Measurements from ENCODE around the gene PIP5K1C. TPM values are rescaled to one million over a fixed set of nuclear protein-coding genes. Genes with fewer than 3 reads are reported as not detected.

The PIP5K1C gene
- total and polyA plus RNA-seq, 9 of the 15 experiments (the other 6 are each of a cell fraction or from before 2014, with no cell fraction given) = 0.38 to 22.1 (median 4.1) TPM

GRCh38 chr19:3697094-3697493 is 3.2 kb downstream of the PIP5K1C start:
- Histone ChIP-seq H3K27me3 (ENCODE audit: control insufficient read depth in 2 of 2, insufficient read depth in 2 of 2, low read length in 2 of 2) (no peaks in the 10 kb centered on the region), H2AFZ (ENCODE audit: low read depth, low read length) (no peak overlapping the region), H3K79me2 (ENCODE audit: control insufficient read depth, insufficient read depth, low read length) (peaks cover 67% of the 10 kb centered on the region), H3K9ac (ENCODE audit: insufficient read depth in 1 of 2, low read depth in 2 of 2, low read length in 2 of 2) (peak overlapping the region in 1 of 2 experiments; percentile 26; a peak in 1 of 4 replicates), H3K9me1 (ENCODE audit: control insufficient read depth, insufficient read depth, low read length) (peaks cover 7% of the 10 kb centered on the region), H3K27ac (ENCODE audit: extremely low read depth, low read depth, low read length) (no peak overlapping the region), H3K9me3 (replicated peaks; ENCODE audit: control insufficient read depth, insufficient read depth, low read depth, low read length) (no peaks in the 10 kb centered on the region; the same call in 1 of the 2 replicates), H4K20me1 (replicated peaks; ENCODE audit: control insufficient read depth, insufficient read depth, low read length) (peaks cover 23% of the 10 kb centered on the region), H3K4me1 (replicated peaks in 1 of 2; ENCODE audit: control insufficient read depth in 2 of 2, insufficient read depth in 2 of 2, low read length in 2 of 2) (peaks cover 13 to 78% of the 10 kb centered on the region in 2 experiments), H3K4me3 (no peak overlapping the region), H3K36me3 (ENCODE audit: control insufficient read depth, insufficient read depth, low read length) (peaks cover 6% of the 10 kb centered on the region; the same call in 1 of the 3 replicates), H3K4me2 (ENCODE audit: insufficient read depth, low read length) (no peak overlapping the region)
- POLR2A ChIA-PET = interaction anchor here (0.6 to 1.5 kb wide), 8 partner anchors 11 to 288 kb away, joined by 3 to 8 read pairs (median 4); partner anchors contain the start of gene EEF2
- no peak for ATAC-seq
- CTCF ChIA-PET (ENCODE audit: low intra/inter-chr PET ratio) = no interaction called here
- DNase-seq (ENCODE audit: extremely low read depth in 1 of 4, low spot score in 3 of 4) = no peak
- 90% methylated on average over 19 of the region's 30 CpGs for WGBS (ENCODE audit: insufficient coverage, low coverage, missing lambda C conversion rate)
- FAIRE-seq = no peak
- BruUV-seq (replicated peaks) = no TSS peak
- no peak for TF ChIP-seq CREB3L1 (IDR thresholded peaks at IDR 0.05; ENCODE audit: borderline replicate concordance, low read depth)
- TF ChIP-seq ZNF263 (CRISPR knock-in tag; IDR thresholded peaks at IDR 0.05; ENCODE audit: borderline replicate concordance) = peak; percentile 97
- in situ Hi-C loops (cut with MboI) = no loop called here
- intact Hi-C loops (cut with micrococcal nuclease) = no loop called here

GRCh38 chr19:3696660-3696995 is 3.6 kb downstream of the PIP5K1C start:
- WGBS (ENCODE audit: insufficient coverage, low coverage, missing lambda C conversion rate) = 93% methylated on average over 3 of the region's 10 CpGs
- H3K79me2 ChIP-seq (ENCODE audit: control insufficient read depth, insufficient read depth, low read length) = peaks cover 72% of the 10 kb centered on the region
- POLR2A ChIA-PET = interaction anchor here (0.6 to 1.5 kb wide), 5 partner anchors 10 to 289 kb away, joined by 3 to 8 read pairs (median 4); partner anchors contain the start of gene EEF2
- no peak for TF ChIP-seq STAT5A (IDR thresholded peaks at IDR 0.05; ENCODE audit: borderline replicate concordance, low read length)
- no peak for TF ChIP-seq CHAMP1 (IDR thresholded peaks at IDR 0.05)
- TF ChIP-seq MYBL2 (IDR thresholded peaks at IDR 0.05; ENCODE audit: low read depth) = no peak
- TF ChIP-seq MYBL2 (CRISPR knock-in tag; IDR thresholded peaks at IDR 0.05; ENCODE audit: borderline replicate concordance) = no peak
- no peak for TF ChIP-seq CREB3 (tag; conservative IDR thresholded peaks at IDR 0.05; ENCODE audit: low read depth)
- no peak for TF ChIP-seq CXXC5 (CRISPR knock-in tag; IDR thresholded peaks at IDR 0.05)

More at GRCh38 chr19:3696660-3696995, 3.6 kb downstream of the PIP5K1C start:
- Histone ChIP-seq H3K27ac (ENCODE audit: extremely low read depth, low read depth, low read length) (no peak overlapping the region), H3K27me3 (ENCODE audit: control insufficient read depth in 2 of 2, insufficient read depth in 2 of 2, low read length in 2 of 2) (no peaks in the 10 kb centered on the region), H3K36me3 (ENCODE audit: control insufficient read depth, insufficient read depth, low read length) (peaks cover 6% of the 10 kb centered on the region; the same call in 1 of the 3 replicates), H4K20me1 (replicated peaks; ENCODE audit: control insufficient read depth, insufficient read depth, low read length) (peaks cover 23% of the 10 kb centered on the region), H3K9me3 (replicated peaks; ENCODE audit: control insufficient read depth, insufficient read depth, low read depth, low read length) (no peaks in the 10 kb centered on the region; the same call in 1 of the 2 replicates), H3K4me2 (ENCODE audit: insufficient read depth, low read length) (no peak overlapping the region), H3K4me1 (replicated peaks in 1 of 2; ENCODE audit: control insufficient read depth in 2 of 2, insufficient read depth in 2 of 2, low read length in 2 of 2) (peaks cover 13 to 83% of the 10 kb centered on the region in 2 experiments), H2AFZ (ENCODE audit: low read depth, low read length) (no peak overlapping the region), H3K9me1 (ENCODE audit: control insufficient read depth, insufficient read depth, low read length) (peaks cover 7% of the 10 kb centered on the region), H3K4me3 (no peak overlapping the region), H3K9ac (ENCODE audit: insufficient read depth in 1 of 2, low read depth in 2 of 2, low read length in 2 of 2) (no peak overlapping the region)
- FAIRE-seq = no peak
- in situ Hi-C loops (cut with MboI) (no loop called here), intact Hi-C loops (cut with micrococcal nuclease) (no loop called here)
- ATAC-seq = no peak
- CTCF ChIA-PET (ENCODE audit: low intra/inter-chr PET ratio) = no interaction called here
- no peak for DNase-seq (ENCODE audit: extremely low read depth in 1 of 4, low spot score in 3 of 4)
- no TSS peak for BruUV-seq (replicated peaks)
